Measurements from ENCODE around the gene UBE2D4. TPM values are rescaled to one million over a fixed set of nuclear protein-coding genes. Genes with fewer than 3 reads are reported as not detected.

UBE2D4 gene
- total and polyA plus RNA-seq, 2 donors (not counting 3 experiments of a cell fraction or from before 2014, with no cell fraction given) = 11.3 to 19.8 TPM

DNA sequence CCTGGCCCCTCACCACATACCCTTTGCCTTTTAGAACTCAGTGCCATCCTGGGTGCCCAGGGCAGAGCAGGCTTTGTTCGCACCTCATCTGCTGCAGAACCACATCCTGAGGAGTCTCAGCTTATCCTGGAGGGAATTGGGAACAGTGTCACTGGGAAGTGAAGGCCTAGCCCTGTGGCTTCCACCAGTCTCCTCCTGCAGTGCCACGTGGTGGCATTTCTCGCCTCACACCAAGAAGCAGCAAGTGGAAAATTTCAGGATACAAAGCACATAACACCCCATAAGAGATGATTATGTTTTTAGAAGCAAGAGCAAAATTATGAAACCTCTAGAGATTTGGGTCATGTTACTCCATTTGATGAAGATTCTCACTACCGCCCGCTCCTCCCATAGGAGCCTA is 26.8 kb downstream of the UBE2D4 start:
- H3K9ac ChIP-seq (replicated peaks; ENCODE audit: extremely low read depth, insufficient read depth, low read length) = no peak overlapping the region
- no peak overlapping the region for H2AFZ ChIP-seq (ENCODE audit: low read depth, low read length)
- ChIA-PET CTCF (interaction anchor here (3.5 kb wide), 1 partner anchor 114 kb away, joined by 20 read pairs; no protein-coding TSS in a partner anchor), POLR2A (no interaction called here)
- FAIRE-seq = no peak
- no peak for DNase-seq (ENCODE audit: low read depth, low spot score)
- peaks cover 0 to 2% of the 10 kb centered on the region in 2 experiments for H3K36me3 ChIP-seq (ENCODE audit: control insufficient read depth in 2 of 2, extremely low read depth in 1 of 2, insufficient read depth in 2 of 2, low read length in 2 of 2)
- BruUV-seq (replicated peaks) = no TSS peak
- H3K4me2 ChIP-seq (ENCODE audit: insufficient read depth, low read length) = no peak overlapping the region
- no peaks in the 10 kb centered on the region for H4K20me1 ChIP-seq (replicated peaks; ENCODE audit: control insufficient read depth, extremely low read depth, insufficient read depth, low read length)
- no peaks in the 10 kb centered on the region for H3K9me1 ChIP-seq (replicated peaks; ENCODE audit: control insufficient read depth, extremely low read depth, insufficient read depth, low read length)
- H3K27ac ChIP-seq (ENCODE audit: insufficient read depth, low read depth, low read length) = no peak overlapping the region
- H3K9me3 ChIP-seq (replicated peaks; ENCODE audit: control insufficient read depth, insufficient read depth, low read length) = no peaks in the 10 kb centered on the region
- intact Hi-C loops (cut with micrococcal nuclease) (loop anchor here (5.0 kb wide), 1 partner anchor 226 kb away; the partner anchor contains the start of gene COA1), dilution Hi-C loops (cut with MboI; ENCODE audit: extremely low pct_ligation_motif_present, low sequenced_read_pairs) (no loop called here)
- peaks cover 4% of the 10 kb centered on the region for H3K4me1 ChIP-seq (ENCODE audit: control insufficient read depth, extremely low read depth, insufficient read depth, low read length)
- TF ChIP-seq, protein P1, sequence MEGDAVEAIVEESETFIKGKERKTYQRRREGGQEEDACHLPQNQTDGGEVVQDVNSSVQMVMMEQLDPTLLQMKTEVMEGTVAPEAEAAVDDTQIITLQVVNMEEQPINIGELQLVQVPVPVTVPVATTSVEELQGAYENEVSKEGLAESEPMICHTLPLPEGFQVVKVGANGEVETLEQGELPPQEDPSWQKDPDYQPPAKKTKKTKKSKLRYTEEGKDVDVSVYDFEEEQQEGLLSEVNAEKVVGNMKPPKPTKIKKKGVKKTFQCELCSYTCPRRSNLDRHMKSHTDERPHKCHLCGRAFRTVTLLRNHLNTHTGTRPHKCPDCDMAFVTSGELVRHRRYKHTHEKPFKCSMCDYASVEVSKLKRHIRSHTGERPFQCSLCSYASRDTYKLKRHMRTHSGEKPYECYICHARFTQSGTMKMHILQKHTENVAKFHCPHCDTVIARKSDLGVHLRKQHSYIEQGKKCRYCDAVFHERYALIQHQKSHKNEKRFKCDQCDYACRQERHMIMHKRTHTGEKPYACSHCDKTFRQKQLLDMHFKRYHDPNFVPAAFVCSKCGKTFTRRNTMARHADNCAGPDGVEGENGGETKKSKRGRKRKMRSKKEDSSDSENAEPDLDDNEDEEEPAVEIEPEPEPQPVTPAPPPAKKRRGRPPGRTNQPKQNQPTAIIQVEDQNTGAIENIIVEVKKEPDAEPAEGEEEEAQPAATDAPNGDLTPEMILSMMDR (IDR thresholded peaks at IDR 0.05; ENCODE audit: extremely low read depth in 1 of 2, insufficient read depth in 1 of 2, low read depth in 1 of 2, low read length in 2 of 2) = no peak
- no peak for TF ChIP-seq POLR2A (IDR thresholded peaks at IDR 0.05; ENCODE audit: low read depth, low read length)
- TF ChIP-seq, protein P2, sequence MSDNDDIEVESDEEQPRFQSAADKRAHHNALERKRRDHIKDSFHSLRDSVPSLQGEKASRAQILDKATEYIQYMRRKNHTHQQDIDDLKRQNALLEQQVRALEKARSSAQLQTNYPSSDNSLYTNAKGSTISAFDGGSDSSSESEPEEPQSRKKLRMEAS (IDR thresholded peaks at IDR 0.05; ENCODE audit: insufficient read depth, insufficient read length) = no peak
- no peak for TF ChIP-seq MYC (IDR thresholded peaks at IDR 0.05; ENCODE audit: low read depth, low read length)
- TF ChIP-seq GATA2 (IDR thresholded peaks at IDR 0.05; ENCODE audit: insufficient read depth, insufficient read length, low read depth, low read length) = no peak
- no peak for TF ChIP-seq EZH2 (IDR thresholded peaks at IDR 0.05; ENCODE audit: borderline replicate concordance, low read depth, low read length, severe bottlenecking)
- no peak for TF ChIP-seq POLR2AphosphoS5 (IDR thresholded peaks at IDR 0.05; ENCODE audit: insufficient read depth, low read depth, low read length)
- TF ChIP-seq JUN (IDR thresholded peaks at IDR 0.05; ENCODE audit: borderline replicate concordance, insufficient read depth, insufficient read length, low read depth) = no peak
- no peak for TF ChIP-seq FOS (IDR thresholded peaks at IDR 0.05; ENCODE audit: borderline replicate concordance, insufficient read depth, low read length)
- H3K27me3 ChIP-seq (ENCODE audit: control insufficient read depth in 2 of 2, insufficient read depth in 2 of 2, low read length in 2 of 2) = no peaks in the 10 kb centered on the region
- H3K79me2 ChIP-seq (ENCODE audit: control insufficient read depth, insufficient read depth, low read length) = no peaks in the 10 kb centered on the region
- no peak overlapping the region for H3K4me3 ChIP-seq (replicated peaks in 1 of 3; ENCODE audit: insufficient read depth in 1 of 3, low read depth in 1 of 3, low read length in 3 of 3)

Measured in endothelial cell of umbilical vein (primary cell).